Measurements from ENCODE around the gene POMT2.
"Not testable (repeated sequence)": the region's sequence is repeated elsewhere in the genome, so short reads cannot be mapped to it uniquely, and the experiment has no call there.

Gene POMT2

DNA sequence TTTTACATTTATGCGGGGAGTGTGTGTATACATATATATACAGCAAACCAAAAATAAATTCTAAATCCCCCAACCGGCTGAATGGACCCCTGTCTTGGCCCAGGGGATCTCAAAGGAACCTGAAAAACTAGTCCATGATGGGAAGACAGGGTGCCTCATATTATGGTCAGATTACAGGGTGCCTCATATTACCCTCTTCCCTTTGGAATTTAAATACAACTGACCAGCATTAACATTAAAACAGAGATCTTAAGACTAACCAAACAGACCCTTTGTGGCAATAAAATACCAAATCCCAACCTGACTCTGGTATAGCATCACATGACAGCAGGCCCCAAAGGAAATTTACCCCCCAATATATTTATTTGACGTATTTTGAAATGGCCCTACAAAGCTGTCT lies 17.2 kb upstream of the POMT2 start:
- Mint-ChIP-seq H3K4me1 (ENCODE audit: low read depth) (no peaks in the 10 kb centered on the region), H3K27me3 (no peaks in the 10 kb centered on the region), H3K27ac (no peak overlapping the region), H3K9me3 (no peaks in the 10 kb centered on the region), H3K36me3 (ENCODE audit: low read depth) (peaks cover 41% of the 10 kb centered on the region), H3K4me3 (no peak overlapping the region)

DNA sequence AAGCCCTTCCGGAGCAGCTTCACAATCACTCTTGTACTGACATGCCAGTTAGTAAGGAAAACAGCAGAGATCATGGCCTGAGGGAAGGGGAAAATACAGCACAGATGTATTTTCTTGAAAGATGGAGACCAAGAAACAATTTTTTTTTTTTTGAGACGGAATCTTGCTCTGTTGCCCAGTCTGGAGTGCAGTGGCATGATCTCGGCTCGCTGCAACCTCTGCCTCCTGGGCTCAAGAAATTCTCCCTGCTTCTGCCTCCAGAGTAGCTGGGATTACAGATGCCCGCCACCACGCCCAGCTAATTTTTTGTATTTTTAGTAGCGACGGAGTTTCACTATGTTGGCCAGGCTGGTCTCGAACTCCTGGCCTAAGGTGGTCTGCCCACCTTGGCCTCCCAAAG lies 16.6 kb upstream of the POMT2 start:
- H3K4me1 Mint-ChIP-seq (ENCODE audit: low read depth); H3K27ac Mint-ChIP-seq: not testable (repeated sequence)
- H3K36me3 Mint-ChIP-seq (ENCODE audit: low read depth), result peaks cover 34% of the 10 kb centered on the region

DNA sequence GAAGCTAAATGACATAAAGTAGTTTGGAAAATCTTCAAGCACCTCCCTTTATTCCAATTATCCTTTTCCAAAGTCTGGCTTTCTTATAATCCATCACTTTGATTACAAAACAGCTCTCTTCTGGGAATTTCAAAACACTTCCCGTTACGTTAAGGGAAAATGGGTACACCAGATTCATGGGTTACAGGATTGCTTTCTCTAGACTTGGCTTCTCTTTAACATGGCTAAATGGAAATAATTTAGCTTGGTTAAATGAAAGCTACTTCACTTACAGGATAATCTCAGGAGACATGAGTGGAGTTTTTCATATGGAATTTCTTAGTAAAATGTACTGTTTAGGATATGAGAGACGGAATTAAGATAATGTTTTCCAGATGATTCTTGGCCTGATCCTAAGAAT lies 14.9 kb upstream of the POMT2 start:
- no peaks in the 10 kb centered on the region for H3K4me1 Mint-ChIP-seq (ENCODE audit: low read depth)
- no peaks in the 10 kb centered on the region for H3K27me3 Mint-ChIP-seq
- no peak overlapping the region for H3K4me3 Mint-ChIP-seq
- peaks cover 20% of the 10 kb centered on the region for H3K36me3 Mint-ChIP-seq (ENCODE audit: low read depth)
- no peaks in the 10 kb centered on the region for H3K9me3 Mint-ChIP-seq
- H3K27ac Mint-ChIP-seq, result no peak overlapping the region

More for the DNA sequence above, 16.6 kb upstream of the POMT2 start:
- not testable (repeated sequence) for H3K27me3 Mint-ChIP-seq, H3K4me3 Mint-ChIP-seq, H3K9me3 Mint-ChIP-seq

DNA sequence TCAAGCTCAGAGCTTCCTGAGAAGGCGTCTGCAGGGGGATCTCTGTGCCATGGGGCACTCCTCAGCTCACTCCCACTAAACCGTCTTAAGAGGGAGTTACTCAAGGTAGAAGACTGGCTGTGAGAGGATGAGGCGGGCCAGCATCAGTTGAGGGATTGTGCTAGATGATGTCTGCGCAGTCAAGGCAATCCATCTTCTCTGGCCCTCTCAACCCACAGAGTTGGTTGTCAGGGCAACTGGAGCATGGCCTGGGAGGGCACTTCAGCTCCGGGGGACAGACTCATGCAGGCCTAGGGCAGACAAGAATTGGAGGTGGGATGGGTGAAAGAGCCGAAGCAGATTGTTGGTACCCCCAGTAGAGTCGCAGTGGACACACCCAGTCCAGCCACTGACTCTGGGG lies 9.2 kb upstream of the POMT2 start:
- no peak overlapping the region for H3K4me3 Mint-ChIP-seq
- no peaks in the 10 kb centered on the region for H3K36me3 Mint-ChIP-seq (ENCODE audit: low read depth)
- no peak overlapping the region for H3K27ac Mint-ChIP-seq
- H3K4me1 Mint-ChIP-seq (ENCODE audit: low read depth), result no peaks in the 10 kb centered on the region
- H3K27me3 Mint-ChIP-seq, result no peaks in the 10 kb centered on the region
- H3K9me3 Mint-ChIP-seq, result no peaks in the 10 kb centered on the region

- Mint-ChIP-seq H3K27me3 (no peaks in the 10 kb centered on the region), H3K4me3 (no peak overlapping the region), H3K9me3 (no peaks in the 10 kb centered on the region), H3K4me1 (ENCODE audit: low read depth) (peaks cover 3% of the 10 kb centered on the region), H3K36me3 (ENCODE audit: low read depth) (no peaks in the 10 kb centered on the region), H3K27ac (no peak overlapping the region)
Observed at GRCh38 chr14:77327111-77327510, 6.4 kb upstream of the POMT2 start.

DNA sequence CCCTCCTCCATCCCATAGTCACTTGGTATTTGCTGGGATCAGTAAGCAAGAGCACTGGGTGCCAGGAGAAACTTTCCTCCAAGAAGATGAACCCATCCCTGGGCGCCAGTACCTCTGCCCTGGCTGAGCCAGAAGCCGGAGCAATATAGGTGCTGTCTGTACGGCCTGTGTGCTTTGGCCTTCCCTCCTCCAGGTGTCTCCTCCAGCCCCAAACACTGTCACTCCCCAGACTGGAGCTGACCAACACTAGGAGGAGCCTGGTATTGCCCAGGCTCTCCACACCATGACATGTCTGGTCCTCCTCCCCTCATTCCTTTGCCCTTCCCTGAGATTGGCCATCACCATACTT lies 5.0 kb upstream of the POMT2 start:
- H3K36me3 Mint-ChIP-seq (ENCODE audit: low read depth), result no peaks in the 10 kb centered on the region
- H3K9me3 Mint-ChIP-seq, result no peaks in the 10 kb centered on the region
- no peaks in the 10 kb centered on the region for H3K27me3 Mint-ChIP-seq
- no peak overlapping the region for H3K27ac Mint-ChIP-seq
- peaks cover 8% of the 10 kb centered on the region for H3K4me1 Mint-ChIP-seq (ENCODE audit: low read depth)
- H3K4me3 Mint-ChIP-seq, result no peak overlapping the region

GRCh38 chr14:77324816-77325745 lies 4.4 kb upstream of the POMT2 start:
- no peak overlapping the region for H3K27ac Mint-ChIP-seq
- H3K4me1 Mint-ChIP-seq (ENCODE audit: low read depth), result peaks cover 9% of the 10 kb centered on the region
- no peaks in the 10 kb centered on the region for H3K27me3 Mint-ChIP-seq
- H3K36me3 Mint-ChIP-seq (ENCODE audit: low read depth), result no peaks in the 10 kb centered on the region
- no peak overlapping the region for H3K4me3 Mint-ChIP-seq
- H3K9me3 Mint-ChIP-seq, result no peaks in the 10 kb centered on the region

- Mint-ChIP-seq H3K27ac (no peak overlapping the region), H3K4me1 (ENCODE audit: low read depth) (peaks cover 16% of the 10 kb centered on the region), H3K4me3 (no peak overlapping the region), H3K9me3 (no peaks in the 10 kb centered on the region), H3K36me3 (ENCODE audit: low read depth) (no peaks in the 10 kb centered on the region), H3K27me3 (no peaks in the 10 kb centered on the region)
Observed at GRCh38 chr14:77324289-77324688, 3.6 kb upstream of the POMT2 start.

DNA sequence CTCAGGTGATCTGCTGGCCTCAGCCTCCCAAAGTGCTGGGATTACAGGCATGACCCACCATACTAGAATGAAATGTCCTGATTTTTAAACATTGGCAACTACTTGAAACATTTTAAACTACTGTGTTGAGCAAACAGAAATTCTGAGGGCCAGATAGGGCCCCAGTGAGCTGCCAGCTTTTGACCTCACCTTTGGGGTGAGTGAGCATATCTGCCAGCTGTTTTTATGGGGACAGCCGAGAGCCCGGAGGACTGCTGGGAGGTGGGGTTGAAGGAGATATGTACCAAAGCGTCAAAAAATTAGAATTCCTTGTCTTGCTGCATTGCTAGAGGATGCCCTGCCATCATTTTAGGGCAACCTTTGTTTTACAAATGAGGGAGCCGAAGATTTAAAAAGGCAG lies 2.9 kb upstream of the POMT2 start:
- no peak overlapping the region for H3K27ac Mint-ChIP-seq
- H3K9me3 Mint-ChIP-seq, result no peaks in the 10 kb centered on the region
- H3K4me3 Mint-ChIP-seq, result no peak overlapping the region
- H3K36me3 Mint-ChIP-seq (ENCODE audit: low read depth), result no peaks in the 10 kb centered on the region
- no peaks in the 10 kb centered on the region for H3K27me3 Mint-ChIP-seq
- peaks cover 16% of the 10 kb centered on the region for H3K4me1 Mint-ChIP-seq (ENCODE audit: low read depth)

DNA sequence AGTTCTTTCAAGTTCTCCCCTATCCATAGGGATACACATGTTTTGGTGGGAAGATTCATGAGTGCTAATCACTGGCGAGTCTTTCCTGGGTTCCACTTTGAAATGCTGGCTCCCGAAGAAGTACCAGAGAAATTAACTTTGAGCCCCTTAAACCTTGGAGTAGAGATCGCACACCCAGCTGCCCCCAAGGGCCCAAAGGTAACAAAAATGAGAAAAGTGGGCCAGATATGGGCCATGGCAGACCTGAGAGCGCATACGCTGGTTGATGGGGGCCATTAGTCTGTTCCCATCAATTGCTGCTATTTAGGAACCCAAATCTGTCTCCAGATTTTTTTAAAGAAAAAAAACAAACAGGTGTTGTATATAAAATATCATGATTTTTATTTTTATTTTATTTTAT lies 2.3 kb upstream of the POMT2 start:
- H3K4me1 Mint-ChIP-seq (ENCODE audit: low read depth), result peaks cover 16% of the 10 kb centered on the region
- no peaks in the 10 kb centered on the region for H3K36me3 Mint-ChIP-seq (ENCODE audit: low read depth)
- no peak overlapping the region for H3K4me3 Mint-ChIP-seq
- no peaks in the 10 kb centered on the region for H3K9me3 Mint-ChIP-seq
- no peak overlapping the region for H3K27ac Mint-ChIP-seq
- no peaks in the 10 kb centered on the region for H3K27me3 Mint-ChIP-seq

GRCh38 chr14:77322250-77322902 lies 1.7 kb upstream of the POMT2 start:
- H3K36me3 Mint-ChIP-seq (ENCODE audit: low read depth), result no peaks in the 10 kb centered on the region
- peak overlapping the region; percentile 100 for H3K27ac Mint-ChIP-seq
- H3K9me3 Mint-ChIP-seq, result no peaks in the 10 kb centered on the region
- H3K4me1 Mint-ChIP-seq (ENCODE audit: low read depth), result peaks cover 16% of the 10 kb centered on the region
- H3K27me3 Mint-ChIP-seq, result no peaks in the 10 kb centered on the region
- peak overlapping the region; percentile 98 for H3K4me3 Mint-ChIP-seq

DNA sequence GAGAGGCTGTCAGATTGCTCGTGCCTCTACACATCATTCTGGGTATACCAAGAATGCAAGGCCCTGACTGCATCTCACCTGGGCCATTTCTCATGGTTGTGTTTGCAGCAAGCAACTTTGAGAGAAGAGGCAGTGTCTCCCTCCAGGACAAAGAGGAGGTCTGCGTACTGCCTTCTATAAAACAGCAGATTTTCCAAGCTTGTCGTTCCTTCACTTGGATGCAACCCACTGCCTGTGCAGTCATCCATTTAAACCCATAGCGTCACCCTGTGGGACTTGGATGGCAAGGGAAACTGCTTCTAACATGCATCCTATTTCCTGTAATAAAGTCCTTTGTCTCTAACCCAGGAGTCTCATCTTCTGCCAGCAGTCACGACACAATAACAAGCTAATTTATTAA lies 1.3 kb downstream of the POMT2 start:
- Mint-ChIP-seq H3K4me1 (ENCODE audit: low read depth) (peaks cover 16% of the 10 kb centered on the region), H3K27ac (no peak overlapping the region), H3K4me3 (no peak overlapping the region), H3K9me3 (no peaks in the 10 kb centered on the region), H3K36me3 (ENCODE audit: low read depth) (no peaks in the 10 kb centered on the region), H3K27me3 (no peaks in the 10 kb centered on the region)

DNA sequence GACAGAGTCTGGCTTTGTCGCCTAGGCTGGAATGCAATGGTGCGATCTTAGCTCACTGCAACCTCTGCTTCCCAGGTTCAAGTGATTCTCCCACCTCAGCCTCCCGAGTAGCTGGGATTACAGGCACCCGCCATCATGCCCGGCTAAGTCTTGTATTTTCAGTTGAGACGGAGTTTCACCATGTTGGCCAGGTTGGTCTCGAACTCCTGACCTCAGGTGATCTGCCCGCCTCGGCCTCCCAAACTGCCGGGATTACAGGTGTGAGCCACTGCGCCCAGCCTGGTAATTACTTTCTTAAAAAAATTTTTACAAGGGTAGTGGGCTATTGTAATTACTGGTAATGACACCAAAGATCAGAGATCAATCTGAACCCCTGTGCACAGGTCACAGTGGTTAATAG lies 1.9 kb downstream of the POMT2 start:
- H3K9me3 Mint-ChIP-seq; H3K4me3 Mint-ChIP-seq; H3K27ac Mint-ChIP-seq; H3K36me3 Mint-ChIP-seq (ENCODE audit: low read depth); H3K27me3 Mint-ChIP-seq: not testable (repeated sequence)
- H3K4me1 Mint-ChIP-seq (ENCODE audit: low read depth), result peaks cover 16% of the 10 kb centered on the region

DNA sequence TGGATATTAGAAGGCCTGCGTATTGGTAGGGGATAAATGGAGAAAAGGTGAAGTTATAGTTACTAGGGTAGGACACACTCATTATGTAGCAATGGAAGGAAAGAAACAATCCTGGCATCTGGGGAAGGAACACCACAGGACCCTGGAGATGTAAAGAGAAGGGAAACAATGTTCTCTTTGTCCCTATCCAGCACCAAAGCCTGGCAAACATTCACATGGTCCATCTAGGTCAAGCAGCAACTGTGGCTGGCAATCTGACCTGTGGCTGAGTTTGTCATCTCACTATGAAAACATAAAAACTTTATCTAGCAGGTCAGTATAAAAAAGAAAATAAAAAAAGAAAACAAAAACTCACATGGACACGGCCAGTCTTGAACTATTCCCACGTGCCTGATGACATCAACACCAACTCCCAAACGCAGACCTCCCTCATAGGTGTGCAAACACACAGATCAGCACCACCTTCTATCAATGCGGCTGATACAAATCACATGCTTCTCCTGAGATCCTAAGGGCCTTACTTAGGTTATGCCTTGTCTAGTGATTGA lies 2.6 kb downstream of the POMT2 start:
- Mint-ChIP-seq H3K4me1 (ENCODE audit: low read depth) (peaks cover 16% of the 10 kb centered on the region), H3K36me3 (ENCODE audit: low read depth) (no peaks in the 10 kb centered on the region), H3K9me3 (no peaks in the 10 kb centered on the region), H3K27ac (peak overlapping the region; percentile 15), H3K4me3 (no peak overlapping the region), H3K27me3 (no peaks in the 10 kb centered on the region)

DNA sequence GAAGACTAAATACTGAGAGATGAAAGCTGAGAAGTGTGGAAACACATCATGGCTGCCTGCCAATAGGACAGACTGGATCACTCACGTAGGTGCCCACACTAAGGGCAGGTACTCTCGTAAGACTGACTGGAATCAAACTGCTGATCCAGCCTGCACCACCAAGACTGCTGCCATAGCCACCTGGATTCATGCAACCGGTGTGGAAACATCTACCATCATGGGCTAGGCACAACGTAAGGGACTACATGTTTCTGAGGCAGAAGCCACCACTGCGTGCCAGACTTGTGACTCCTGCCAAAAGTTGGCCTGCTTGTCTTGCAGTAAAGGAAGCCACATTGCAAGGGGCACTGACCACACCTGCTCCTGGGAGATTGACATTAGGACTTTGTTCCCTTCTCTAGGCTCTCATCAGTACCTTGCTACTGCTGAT lies 3.8 kb downstream of the POMT2 start:
- H3K4me3 Mint-ChIP-seq, result no peak overlapping the region

More for the DNA sequence above, 3.8 kb downstream of the POMT2 start:
- Mint-ChIP-seq H3K36me3 (ENCODE audit: low read depth) (no peaks in the 10 kb centered on the region), H3K4me1 (ENCODE audit: low read depth) (peaks cover 11% of the 10 kb centered on the region), H3K27ac (no peak overlapping the region), H3K27me3 (no peaks in the 10 kb centered on the region), H3K9me3 (no peaks in the 10 kb centered on the region)

Data from stimulated activated naive CD8-positive, alpha-beta T cell treated with anti-CD3 and anti-CD28 coated beads, Interleukin-15, Interleukin-2, amounts not matched to agents 100 ng/mL and 50 ng/mL, for 24 hours (primary cell).